Endothelial cell of umbilical vein (primary cell): Measurements from ENCODE around the gene HLA-DOA. TPM values are rescaled to one million over a fixed set of nuclear protein-coding genes. Genes with fewer than 3 reads are reported as not detected.

Experiments used
- BruUV-seq: library from RNA; stranded (reverse); fragments of 400-500 nt; replicated peaks from 2 replicates; lab custom pipeline; 2021; lab: Mats Ljungman, UMichigan
- CTCF ChIA-PET: fragments of 300-600, 350-600 bp; sonication (Branson Sonifier 250); formaldehyde crosslinking; loops from one replicate; lab custom pipeline; 2021; ENCODE audit warnings: antibody characterized with exemption, inconsistent platforms; lab: Charles Lee
- POLR2A ChIA-PET: fragments of 300-600, 350-600 bp; sonication (Branson Sonifier 250); formaldehyde crosslinking; loops from one replicate; lab custom pipeline; 2021; ENCODE audit warnings: antibody characterized with exemption, inconsistent platforms; lab: Charles Lee
- DNase-seq: peaks from one replicate; pipeline ENCODE4 v3.0.0-alpha.2; 2011; ENCODE audit warnings: low read depth, low spot score
- FAIRE-seq: peaks from 2 replicates; lab custom pipeline; 2011; peaks lifted over from hg19 to GRCh38; lab: Jason Lieb, UNC
- H2AFZ ChIP-seq: 2 replicates; pipeline ENCODE4 v1.6.0; 2012; ENCODE audit warnings: low read depth, low read length, control low read depth, inconsistent platforms
- H3K27ac ChIP-seq: 2 replicates; pipeline ENCODE4 v1.5.1; 2011; ENCODE audit warnings: low read depth, mild to moderate bottlenecking, control low read depth, low read length, moderate library complexity; ENCODE audit not compliant: insufficient read depth
- H3K27me3 ChIP-seq, 2 experiments: 2 replicates each; pipeline versions ENCODE4 v1.6.0 to v1.6.1; 2011; ENCODE audit warnings: low read length in 2 of 2, mixed read lengths in 1 of 2; ENCODE audit not compliant: control insufficient read depth in 2 of 2, insufficient read depth in 2 of 2
- H3K36me3 ChIP-seq, 2 experiments: 2 replicates in 1 of 2; 3 replicates in 1 of 2; pipeline ENCODE4 v1.5.1; 2011; ENCODE audit warnings: low read length in 2 of 2, mild to moderate bottlenecking in 1 of 2, moderate library complexity in 1 of 2; ENCODE audit not compliant: control insufficient read depth in 2 of 2, insufficient read depth in 2 of 2; ENCODE audit errors: extremely low read depth in 1 of 2
- H3K4me1 ChIP-seq: 3 replicates; pipeline ENCODE4 v1.5.1; 2011; ENCODE audit warnings: mild to moderate bottlenecking, low read length; ENCODE audit not compliant: control insufficient read depth, insufficient read depth; ENCODE audit errors: extremely low read depth
- H3K4me2 ChIP-seq: 2 replicates; pipeline ENCODE4 v1.6.1; 2011; ENCODE audit warnings: low read length, control low read depth, mixed read lengths; ENCODE audit not compliant: insufficient read depth
- H3K4me3 ChIP-seq, 3 experiments: fragments of 200-600 bp in 1 of 3; sonication (generic), shearing (Covaris generic) in 1 of 3; replicated peaks in 1 of 3; 2 replicates each; pipeline ENCODE4 v1.5.1; 2011 to 2016; ENCODE audit warnings: control low read depth in 3 of 3, low read length in 3 of 3, mild to moderate bottlenecking in 2 of 3, inconsistent platforms in 1 of 3, low read depth in 1 of 3, moderate library complexity in 1 of 3; ENCODE audit not compliant: insufficient read depth in 1 of 3
- H3K79me2 ChIP-seq: 2 replicates; pipeline ENCODE4 v1.6.0; 2012; ENCODE audit warnings: low read length, inconsistent platforms; ENCODE audit not compliant: control insufficient read depth, insufficient read depth
- H3K9ac ChIP-seq: replicated peaks from 2 replicates; pipeline ENCODE3; 2011; ENCODE audit warnings: low read length, control low read depth; ENCODE audit not compliant: insufficient read depth; ENCODE audit errors: extremely low read depth
- H3K9me1 ChIP-seq: replicated peaks from 3 replicates; pipeline ENCODE4 v1.6.0; 2011; ENCODE audit warnings: mild to moderate bottlenecking, low read length; ENCODE audit not compliant: control insufficient read depth, insufficient read depth; ENCODE audit errors: extremely low read depth
- H3K9me3 ChIP-seq: replicated peaks from 2 replicates; pipeline ENCODE4 v1.5.1; 2012; ENCODE audit warnings: low read length, inconsistent platforms; ENCODE audit not compliant: control insufficient read depth, insufficient read depth
- H4K20me1 ChIP-seq: replicated peaks from 2 replicates; pipeline ENCODE3; 2011; ENCODE audit warnings: mild to moderate bottlenecking, low read length; ENCODE audit not compliant: control insufficient read depth, insufficient read depth; ENCODE audit errors: extremely low read depth
- MAX ChIP-seq: IDR thresholded peaks from 2 replicates; pipeline ENCODE4 v1.6.1; 2011; ENCODE audit not compliant: insufficient read depth, insufficient read length
- POLR2AphosphoS5 ChIP-seq: IDR thresholded peaks from 2 replicates; pipeline ENCODE4 v1.6.1; 2012; ENCODE audit warnings: low read depth, mild to moderate bottlenecking, control low read depth, low read length, moderate library complexity; ENCODE audit not compliant: insufficient read depth
- dilution Hi-C: fragments of 300-500 bp; cut with MboI; formaldehyde crosslinking; loops from one replicate; pipeline ENCODE4 v1.15.0; 2019; ENCODE audit warnings: low sequenced_read_pairs; ENCODE audit not compliant: extremely low pct_ligation_motif_present
- intact Hi-C: fragments of 100-400 bp; cut with micrococcal nuclease; formaldehyde crosslinking; loops from one replicate; pipeline ENCODE4 v1.10.0; 2022
- polyA plus RNA-seq, 4 experiments: library from polyadenylated mRNA; depleted of rRNA in 3 of 4; stranded (reverse) in 3 of 4; unstranded in 1 of 4; fragments of >200 nt; gene quantifications; 2 replicates each; pipeline versions ENCODE4 v1.2.1 to v1.2.3, GENCODE V29; 2011 to 2012; ENCODE audit warnings: missing spikeins in 1 of 4
- total RNA-seq: library from RNA; stranded (reverse); gene quantifications from 2 replicates; pipeline ENCODE4 v1.2.3, GENCODE V29; 2021

The HLA-DOA gene
- total and polyA plus RNA-seq, 2 donors (not counting 3 experiments of a cell fraction or from before 2014, with no cell fraction given): not detected

GRCh38 chr6:32973144-32974015 lies 36.0 kb downstream of the HLA-DOA start:
- peak; percentile 40 for DNase-seq
- Histone ChIP-seq H3K36me3 (peaks cover 36 to 37% of the 10 kb centered on the region in 2 experiments), H3K27ac (peak overlapping the region; percentile 3), H3K4me3 (peak overlapping the region; percentile 83 to 94 (median 91)), H3K79me2 (peaks cover 71% of the 10 kb centered on the region), H3K9ac (peak overlapping the region; percentile 72), H3K9me3 (no peaks in the 10 kb centered on the region), H2AFZ (no peak overlapping the region), H3K9me1 (no peaks in the 10 kb centered on the region), H4K20me1 (peaks cover 24% of the 10 kb centered on the region), H3K4me1 (peaks cover 16% of the 10 kb centered on the region), H3K4me2 (peak overlapping the region; percentile 69), H3K27me3 (no peaks in the 10 kb centered on the region)
- intact Hi-C loops (loop anchor here (1.0 to 10.0 kb wide), 6 partner anchors 10 to 796 kb away; partner anchors contain the start of genes AGPAT1, CUTA, HSD17B8 and PHF1), dilution Hi-C loops (no loop called here)
- no peak for FAIRE-seq
- TF ChIP-seq MAX (no peak), POLR2AphosphoS5 (peak; percentile 10)
- ChIA-PET CTCF (interaction anchor here (0.9 to 13.7 kb wide), 10 partner anchors 11 to 275 kb away, joined by 3 to 187 read pairs (median 6); partner anchors contain the start of genes HLA-DMA and TAP2), POLR2A (interaction anchor here (0.6 to 5.8 kb wide), 9 partner anchors 7 to 135 kb away, joined by 3 to 89 read pairs (median 29); partner anchors contain the start of genes HLA-DMA, HLA-DMB and TAP2)
- BruUV-seq: no TSS peak
